Osteocyte (in vitro differentiated cells): ENCODE results near the gene EFNA5. TPM values are rescaled to one million over a fixed set of nuclear protein-coding genes. Genes with fewer than 3 reads are reported as not detected.

Experiments
- DNase-seq: peaks from one replicate; pipeline ENCODE4 v3.0.0; 2021; ENCODE audit warnings: mixed read lengths; ENCODE audit not compliant: unreplicated experiment; ENCODE audit errors: extremely low spot score
- H3K27ac Mint-ChIP-seq: one replicate; pipeline ENCODE4 v1.8.0; 2021; ENCODE audit warnings: mild to moderate bottlenecking, mixed read lengths; ENCODE audit not compliant: unreplicated experiment
- H3K27me3 Mint-ChIP-seq: one replicate; pipeline ENCODE4 v1.8.0; 2021; ENCODE audit warnings: mixed read lengths; ENCODE audit not compliant: unreplicated experiment
- H3K36me3 Mint-ChIP-seq: one replicate; pipeline ENCODE4 v1.8.0; 2021; ENCODE audit warnings: mixed read lengths; ENCODE audit not compliant: unreplicated experiment
- H3K4me1 Mint-ChIP-seq: one replicate; pipeline ENCODE4 v1.8.0; 2021; ENCODE audit warnings: mixed read lengths; ENCODE audit not compliant: unreplicated experiment
- H3K4me3 Mint-ChIP-seq: one replicate; pipeline ENCODE4 v1.8.0; 2021; ENCODE audit warnings: mild to moderate bottlenecking, moderate library complexity, mixed read lengths; ENCODE audit not compliant: unreplicated experiment
- H3K9me3 Mint-ChIP-seq: one replicate; pipeline ENCODE4 v1.8.0; 2021; ENCODE audit warnings: mixed read lengths; ENCODE audit not compliant: unreplicated experiment
- total RNA-seq: library from RNA; stranded (reverse); gene quantifications from 2 replicates; pipeline ENCODE4 v1.2.1, GENCODE V29; 2021
- TF ChIP-seq, protein P1 (sequence below): fragments of 200-600 bp; sonication (generic); IDR thresholded peaks from 2 replicates; pipeline ENCODE4 v1.5.0; 2021; ENCODE audit warnings: antibody characterized with exemption, mild to moderate bottlenecking, moderate library complexity

EFNA5 gene
- total RNA-seq, 1 donor from 2014 or later = 34.2 TPM

DNA sequence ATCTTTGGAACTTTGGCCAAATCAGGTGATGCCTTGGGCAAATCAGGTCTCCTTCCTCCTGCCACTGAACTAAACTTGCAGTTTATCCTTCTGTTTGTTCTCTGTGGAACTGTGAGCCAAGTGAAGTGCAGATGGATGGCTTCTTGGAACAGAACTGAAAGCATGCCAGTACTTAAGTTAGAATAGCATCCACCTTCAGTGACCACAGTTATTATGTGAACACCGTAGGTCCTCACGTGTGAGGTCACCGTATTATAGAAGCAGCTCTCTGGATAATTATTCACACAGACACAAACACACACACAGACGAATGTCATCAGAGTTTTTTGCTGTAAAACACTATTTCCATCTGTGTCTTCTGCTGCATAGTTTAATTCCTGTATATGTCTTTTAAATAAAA is 162.6 kb downstream of the EFNA5 start:
- TF ChIP-seq, protein P1, sequence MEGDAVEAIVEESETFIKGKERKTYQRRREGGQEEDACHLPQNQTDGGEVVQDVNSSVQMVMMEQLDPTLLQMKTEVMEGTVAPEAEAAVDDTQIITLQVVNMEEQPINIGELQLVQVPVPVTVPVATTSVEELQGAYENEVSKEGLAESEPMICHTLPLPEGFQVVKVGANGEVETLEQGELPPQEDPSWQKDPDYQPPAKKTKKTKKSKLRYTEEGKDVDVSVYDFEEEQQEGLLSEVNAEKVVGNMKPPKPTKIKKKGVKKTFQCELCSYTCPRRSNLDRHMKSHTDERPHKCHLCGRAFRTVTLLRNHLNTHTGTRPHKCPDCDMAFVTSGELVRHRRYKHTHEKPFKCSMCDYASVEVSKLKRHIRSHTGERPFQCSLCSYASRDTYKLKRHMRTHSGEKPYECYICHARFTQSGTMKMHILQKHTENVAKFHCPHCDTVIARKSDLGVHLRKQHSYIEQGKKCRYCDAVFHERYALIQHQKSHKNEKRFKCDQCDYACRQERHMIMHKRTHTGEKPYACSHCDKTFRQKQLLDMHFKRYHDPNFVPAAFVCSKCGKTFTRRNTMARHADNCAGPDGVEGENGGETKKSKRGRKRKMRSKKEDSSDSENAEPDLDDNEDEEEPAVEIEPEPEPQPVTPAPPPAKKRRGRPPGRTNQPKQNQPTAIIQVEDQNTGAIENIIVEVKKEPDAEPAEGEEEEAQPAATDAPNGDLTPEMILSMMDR = no peak
- no peak overlapping the region for H3K27ac Mint-ChIP-seq
- no peaks in the 10 kb centered on the region for H3K36me3 Mint-ChIP-seq
- H3K9me3 Mint-ChIP-seq = no peaks in the 10 kb centered on the region
- no peak overlapping the region for H3K4me3 Mint-ChIP-seq
- DNase-seq = no peak
- no peaks in the 10 kb centered on the region for H3K27me3 Mint-ChIP-seq
- H3K4me1 Mint-ChIP-seq = peaks cover 3% of the 10 kb centered on the region

DNA sequence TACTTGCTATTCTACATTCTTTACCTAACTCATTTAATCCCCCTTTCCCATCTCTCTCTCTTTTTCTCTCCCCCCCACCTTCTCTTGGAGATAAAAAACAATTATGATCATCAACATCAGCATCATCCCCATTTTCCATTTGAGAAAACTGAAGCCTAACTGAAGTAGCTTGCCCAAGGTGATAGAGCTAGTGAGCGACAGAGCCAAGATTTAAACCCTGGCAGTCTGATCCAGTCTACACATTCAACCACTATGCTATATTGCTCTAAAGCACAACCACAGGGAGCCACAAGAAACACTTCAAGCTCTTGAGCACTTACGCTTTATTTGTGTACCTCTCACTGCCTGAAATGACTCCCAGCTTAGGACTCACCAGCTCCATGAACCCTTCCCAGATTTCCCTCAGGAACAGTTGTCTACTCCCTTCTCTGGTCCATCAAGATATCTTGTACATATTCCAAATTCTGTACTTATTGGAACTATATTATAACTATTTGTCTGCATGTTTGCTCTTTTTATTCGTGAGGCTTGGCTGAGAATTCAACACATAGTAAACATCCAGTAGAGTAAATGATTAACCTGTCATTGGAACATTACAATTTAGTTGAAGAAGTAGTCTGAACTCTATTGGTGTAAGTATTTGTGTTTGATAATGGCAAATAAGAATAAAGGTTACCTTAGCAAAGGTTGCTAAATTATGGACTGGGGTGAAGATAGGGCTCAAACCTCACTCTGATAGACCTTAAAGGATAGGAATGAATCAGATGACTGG is 164.8 kb downstream of the EFNA5 start:
- DNase-seq = no peak
- H3K27me3 Mint-ChIP-seq = no peaks in the 10 kb centered on the region
- H3K4me3 Mint-ChIP-seq = no peak overlapping the region
- TF ChIP-seq, protein P1 = no peak
- peaks cover 3% of the 10 kb centered on the region for H3K36me3 Mint-ChIP-seq
- H3K4me1 Mint-ChIP-seq = peaks cover 13% of the 10 kb centered on the region
- H3K9me3 Mint-ChIP-seq = no peaks in the 10 kb centered on the region
- no peak overlapping the region for H3K27ac Mint-ChIP-seq

DNA sequence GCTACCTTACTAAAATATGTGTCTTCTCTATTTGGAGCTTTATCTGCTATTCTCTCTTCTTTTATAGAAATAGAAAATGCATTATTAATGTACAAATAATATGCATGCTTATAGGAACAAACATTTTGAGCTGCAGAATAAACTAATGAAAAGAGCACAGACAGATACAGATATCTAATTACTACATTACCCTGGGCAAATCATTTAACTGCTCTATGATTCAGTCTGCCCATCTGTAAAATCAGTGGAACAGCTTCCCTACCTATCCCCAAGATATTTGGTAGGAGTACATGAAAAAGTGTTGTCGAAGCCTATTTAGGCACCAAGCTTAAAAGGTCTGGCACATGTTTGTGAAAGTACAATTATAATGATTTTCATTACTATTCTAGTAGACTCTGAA is 166.3 kb downstream of the EFNA5 start:
- no peak overlapping the region for H3K4me3 Mint-ChIP-seq
- H3K27ac Mint-ChIP-seq = no peak overlapping the region
- no peaks in the 10 kb centered on the region for H3K9me3 Mint-ChIP-seq
- no peaks in the 10 kb centered on the region for H3K27me3 Mint-ChIP-seq
- peaks cover 15% of the 10 kb centered on the region for H3K4me1 Mint-ChIP-seq
- H3K36me3 Mint-ChIP-seq = peaks cover 3% of the 10 kb centered on the region
- TF ChIP-seq, protein P1 = no peak
- DNase-seq = no peak

DNA sequence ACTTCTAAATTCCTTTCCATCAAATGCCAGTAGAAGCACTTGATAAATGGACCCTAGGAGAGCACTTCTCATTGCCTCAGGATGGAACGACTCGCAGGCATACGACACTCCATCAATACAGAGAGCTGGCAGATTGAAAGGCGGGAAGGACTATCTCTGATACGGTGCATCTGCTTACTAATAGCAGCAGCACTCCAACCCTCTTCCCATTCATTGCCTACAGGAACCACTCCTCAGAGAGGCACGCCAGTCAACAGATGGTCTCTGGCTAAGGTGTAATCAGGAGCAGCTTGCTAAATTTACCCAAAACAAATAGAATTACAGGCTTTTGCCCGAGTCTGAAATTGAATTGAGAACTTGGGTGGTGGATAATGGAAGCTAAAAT is 168.1 kb downstream of the EFNA5 start:
- Mint-ChIP-seq H3K9me3 (no peaks in the 10 kb centered on the region), H3K4me3 (no peak overlapping the region), H3K36me3 (peaks cover 3% of the 10 kb centered on the region), H3K27me3 (no peaks in the 10 kb centered on the region), H3K27ac (no peak overlapping the region), H3K4me1 (peaks cover 20% of the 10 kb centered on the region)
- TF ChIP-seq, protein P1 = no peak
- no peak for DNase-seq

DNA sequence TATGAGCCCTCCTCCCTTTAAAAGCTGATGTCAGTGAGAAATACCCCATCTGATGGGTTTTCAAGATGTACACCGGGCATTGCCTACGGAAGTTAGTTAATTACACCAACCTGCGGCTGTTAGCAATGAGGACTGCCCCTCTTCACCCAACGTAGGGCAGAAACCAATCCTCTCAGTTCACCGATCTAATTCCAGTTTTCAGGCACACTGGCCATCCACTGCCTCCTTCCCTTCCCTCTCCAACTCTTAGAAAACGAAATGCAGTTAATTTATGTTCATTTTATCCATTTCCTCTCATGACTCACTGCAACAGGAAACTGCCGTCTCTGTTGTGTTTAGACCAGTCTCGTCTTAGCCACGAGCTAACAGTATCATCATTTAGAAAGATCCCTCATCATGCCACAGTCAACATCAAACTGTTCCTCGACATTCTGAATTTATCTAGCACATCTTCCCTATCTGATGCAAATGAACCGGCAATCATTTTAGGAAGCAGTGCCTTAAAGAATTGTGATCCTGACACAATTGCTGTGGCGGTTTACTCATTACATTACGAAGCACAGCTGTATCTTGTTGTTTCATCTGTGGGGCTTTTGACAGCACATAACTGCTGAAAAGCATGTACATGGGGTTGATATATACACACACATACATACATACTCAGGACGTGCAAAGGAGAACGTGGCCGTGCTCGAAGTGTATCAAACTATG is 168.6 kb downstream of the EFNA5 start:
- H3K4me1 Mint-ChIP-seq = peaks cover 20% of the 10 kb centered on the region
- no peaks in the 10 kb centered on the region for H3K9me3 Mint-ChIP-seq
- H3K4me3 Mint-ChIP-seq = no peak overlapping the region
- TF ChIP-seq, protein P1 = no peak
- H3K27ac Mint-ChIP-seq = no peak overlapping the region
- peaks cover 3% of the 10 kb centered on the region for H3K36me3 Mint-ChIP-seq
- H3K27me3 Mint-ChIP-seq = no peaks in the 10 kb centered on the region
- DNase-seq = no peak
